Glutamatergic neuron (in vitro differentiated cells): ENCODE data around the gene CST3. TPM values are rescaled to one million over a fixed set of nuclear protein-coding genes. Genes with fewer than 3 reads are reported as not detected.

Source experiments
- DNase-seq: peaks from one replicate; pipeline ENCODE4 v3.0.0; 2022
- H3K27ac Mint-ChIP-seq: one replicate; pipeline ENCODE4 v1.8.0; 2020; ENCODE audit warnings: mild to moderate bottlenecking, mixed read lengths, inconsistent platforms; ENCODE audit not compliant: unreplicated experiment
- H3K27me3 Mint-ChIP-seq: one replicate; pipeline ENCODE4 v1.8.0; 2020; ENCODE audit warnings: mild to moderate bottlenecking, moderate library complexity, mixed read lengths, inconsistent platforms; ENCODE audit not compliant: unreplicated experiment
- H3K36me3 Mint-ChIP-seq: one replicate; pipeline ENCODE4 v1.8.0; 2020; ENCODE audit warnings: mild to moderate bottlenecking, mixed read lengths, inconsistent platforms; ENCODE audit not compliant: unreplicated experiment
- H3K4me1 Mint-ChIP-seq: one replicate; pipeline ENCODE4 v1.8.0; 2020; ENCODE audit warnings: mild to moderate bottlenecking, low read depth, mixed read lengths, inconsistent platforms; ENCODE audit not compliant: unreplicated experiment
- H3K4me3 Mint-ChIP-seq: one replicate; pipeline ENCODE4 v1.8.0; 2020; ENCODE audit warnings: mild to moderate bottlenecking, mixed read lengths, inconsistent platforms; ENCODE audit not compliant: unreplicated experiment
- H3K9me3 Mint-ChIP-seq: one replicate; pipeline ENCODE4 v1.8.0; 2020; ENCODE audit warnings: mild to moderate bottlenecking, moderate library complexity, mixed read lengths, inconsistent platforms; ENCODE audit not compliant: unreplicated experiment
- CTCF ChIP-seq: fragments of 200-600 bp; sonication (generic); IDR thresholded peaks from one replicate; pipeline ENCODE4 v1.5.0; 2021; ENCODE audit not compliant: partially characterized antibody, unreplicated experiment
- total RNA-seq: library from RNA; stranded (reverse); fragmentation: NEBNext Ultra II Directional; extraction: Animal tissue kit (Norgen Biotek cat#: 25700); gene quantifications from one replicate; pipeline ENCODE4 v1.2.1, GENCODE V29; 2021; ENCODE audit not compliant: unreplicated experiment

The CST3 gene
- total RNA-seq, 1 donor from 2014 or later = 224 TPM

- no peaks in the 10 kb centered on the region for H3K9me3 Mint-ChIP-seq
- DNase-seq = no peak
- no peak within 1 kb of the TSS for H3K27ac Mint-ChIP-seq
- H3K4me3 Mint-ChIP-seq = no peak within 1 kb of the TSS
- TF ChIP-seq CTCF = no peak
- H3K4me1 Mint-ChIP-seq = no peaks in the 10 kb centered on the region
- H3K27me3 Mint-ChIP-seq = no peaks in the 10 kb centered on the region
- no peaks in the 10 kb centered on the region for H3K36me3 Mint-ChIP-seq
These were observed 31.7 kb downstream of the CST3 start, which contains the start of gene CST9 for GRCh38 chr20:23605867-23606651. CST9 (minus strand) TSS chr20:23605917; CDS start chr20:23605864, 53 bp downstream.

- no peaks in the 10 kb centered on the region for H3K9me3 Mint-ChIP-seq
- no peak overlapping the region for H3K27ac Mint-ChIP-seq
- H3K27me3 Mint-ChIP-seq = no peaks in the 10 kb centered on the region
- H3K36me3 Mint-ChIP-seq = no peaks in the 10 kb centered on the region
- DNase-seq = no peak
- no peak for TF ChIP-seq CTCF
- H3K4me1 Mint-ChIP-seq = no peaks in the 10 kb centered on the region
- H3K4me3 Mint-ChIP-seq = no peak overlapping the region
These were observed 33.4 kb downstream of the CST3 start for GRCh38 chr20:23604306-23604705.

GRCh38 chr20:23603321-23603720 is 34.4 kb downstream of the CST3 start:
- no peak overlapping the region for H3K4me3 Mint-ChIP-seq
- DNase-seq = no peak
- H3K27ac Mint-ChIP-seq = no peak overlapping the region
- no peaks in the 10 kb centered on the region for H3K4me1 Mint-ChIP-seq
- H3K9me3 Mint-ChIP-seq = no peaks in the 10 kb centered on the region
- H3K36me3 Mint-ChIP-seq = no peaks in the 10 kb centered on the region
- H3K27me3 Mint-ChIP-seq = no peaks in the 10 kb centered on the region
- no peak for TF ChIP-seq CTCF

- no peak overlapping the region for H3K27ac Mint-ChIP-seq
These were observed 35.1 kb downstream of the CST3 start for GRCh38 chr20:23602699-23603098.

More at GRCh38 chr20:23602699-23603098, 35.1 kb downstream of the CST3 start:
- no peaks in the 10 kb centered on the region for H3K36me3 Mint-ChIP-seq
- H3K4me1 Mint-ChIP-seq = no peaks in the 10 kb centered on the region
- no peak overlapping the region for H3K4me3 Mint-ChIP-seq
- TF ChIP-seq CTCF = no peak
- no peaks in the 10 kb centered on the region for H3K27me3 Mint-ChIP-seq
- no peak for DNase-seq
- H3K9me3 Mint-ChIP-seq = no peaks in the 10 kb centered on the region
